Smooth muscle cell (in vitro differentiated cells): ENCODE results near the gene TMIGD1. TPM values are rescaled to one million over a fixed set of nuclear protein-coding genes. Genes with fewer than 3 reads are reported as not detected.

Experiments used
- DNase-seq: peaks from one replicate; lab custom pipeline; 2025; ENCODE audit not compliant: unreplicated experiment; lab: John Stamatoyannopoulos, UW
- H2AFZ ChIP-seq: fragments of 200-600 bp; sonication (generic); 2 replicates; pipeline ENCODE4 v1.6.0; 2016; ENCODE audit warnings: antibody characterized with exemption, low read depth, mild to moderate bottlenecking
- H3F3A ChIP-seq: fragments of 200-600 bp; sonication (generic); 2 replicates; pipeline ENCODE4 v1.6.0; 2017; ENCODE audit warnings: antibody characterized with exemption, low read depth
- H3K27ac ChIP-seq: fragments of 200-600 bp; sonication (generic); 2 replicates; pipeline ENCODE4 v1.5.1; 2016; ENCODE audit warnings: low read depth, mild to moderate bottlenecking
- H3K27me3 ChIP-seq: fragments of 200-600 bp; sonication (generic); 2 replicates; pipeline ENCODE4 v1.6.1; 2016; ENCODE audit warnings: low read depth, mild to moderate bottlenecking
- H3K36me3 ChIP-seq: fragments of 200-600 bp; sonication (generic); 2 replicates; pipeline ENCODE4 v1.5.1; 2016; ENCODE audit warnings: low read depth
- H3K4me1 ChIP-seq: fragments of 200-600 bp; sonication (generic); 2 replicates; pipeline ENCODE4 v1.5.1; 2016; ENCODE audit warnings: low read depth
- H3K4me2 ChIP-seq: fragments of 200-600 bp; sonication (generic); 2 replicates; pipeline ENCODE4 v1.6.0; 2016; ENCODE audit warnings: mild to moderate bottlenecking
- H3K4me3 ChIP-seq: fragments of 200-600 bp; sonication (generic); 2 replicates; pipeline ENCODE4 v1.5.1; 2016; ENCODE audit warnings: mild to moderate bottlenecking
- H3K79me2 ChIP-seq: fragments of 200-600 bp; sonication (generic); 2 replicates; pipeline ENCODE4 v1.6.0; 2016; ENCODE audit warnings: low read depth, mild to moderate bottlenecking
- H3K9ac ChIP-seq: fragments of 200-600 bp; sonication (generic); 2 replicates; pipeline ENCODE4 v1.6.0; 2016; ENCODE audit warnings: low read depth
- H3K9me3 ChIP-seq: fragments of 200-600 bp; sonication (generic); replicated peaks from 2 replicates; pipeline ENCODE4 v1.5.1; 2016; ENCODE audit warnings: low read depth
- H4K20me1 ChIP-seq: fragments of 200-600 bp; sonication (generic); 2 replicates; pipeline ENCODE4 v1.6.0; 2016; ENCODE audit warnings: low read depth
- CTCF ChIP-seq: fragments of 200-600 bp; sonication (generic); IDR thresholded peaks from 2 replicates; pipeline ENCODE4 v1.5.1; 2017; ENCODE audit warnings: borderline replicate concordance, mild to moderate bottlenecking, antibody characterized with exemption; ENCODE audit not compliant: insufficient read depth, poor library complexity, severe bottlenecking
- WGBS: methylation state at CpG from one replicate; pipeline ENCODE4 v1.1.7; 2016; ENCODE audit warnings: low lambda C conversion rate; 5-methylcytosine and 5-hydroxymethylcytosine counted together
- polyA plus RNA-seq: library from polyadenylated mRNA; unstranded; fragments of >200 nt; fragmentation: Nextera tagmentation; extraction: Ambion mirVana; gene quantifications from 2 replicates; pipeline ENCODE4 v1.2.1, GENCODE V29; 2016
- total RNA-seq: library from RNA; depleted of rRNA; stranded (reverse); fragments of >200 nt; gene quantifications from 2 replicates; pipeline ENCODE4 v1.2.3, GENCODE V29; 2014

TMIGD1 gene
- total and polyA plus RNA-seq, 2 experiments from 2014 or later = not detected

DNA sequence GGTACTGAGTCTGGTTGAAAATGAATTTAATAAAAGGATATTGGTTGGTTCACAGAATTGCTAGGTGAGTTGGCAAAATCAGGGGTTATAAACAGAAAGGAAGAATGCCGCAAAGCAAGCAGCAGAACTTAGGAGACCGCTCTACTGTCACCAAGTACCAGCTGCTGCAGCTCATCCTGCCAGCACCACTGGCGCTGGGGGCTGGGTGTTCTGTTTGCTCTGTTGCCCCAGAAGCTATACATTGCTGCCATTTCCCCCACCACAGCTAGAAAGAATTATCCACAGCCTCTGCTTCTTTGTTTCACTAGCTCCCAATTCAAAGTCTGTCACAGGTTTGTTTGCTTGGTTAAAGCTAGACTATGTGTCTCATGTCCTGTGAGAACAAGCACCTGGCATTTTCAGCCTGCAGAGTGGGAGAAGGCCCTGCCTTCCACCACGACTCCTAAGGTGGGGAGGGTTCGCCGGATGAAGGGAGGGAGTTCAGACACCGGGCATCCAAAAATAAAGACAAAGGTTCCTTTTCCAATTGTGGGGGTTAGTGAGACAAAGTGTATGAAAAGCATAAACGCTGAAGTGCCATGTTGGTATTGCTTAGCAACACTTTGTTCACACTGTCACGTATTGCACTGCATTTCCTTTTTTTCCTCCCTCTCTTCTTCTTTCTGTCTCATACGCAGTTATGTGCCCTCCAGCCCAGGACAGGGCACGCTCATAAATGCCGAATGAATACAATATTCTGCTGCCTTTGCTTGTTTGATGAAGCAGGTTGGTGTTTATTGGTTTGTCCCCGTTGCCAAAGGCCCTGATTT, 35.3 kb upstream of the TMIGD1 start:
- no peak overlapping the region for H3K4me2 ChIP-seq
- H3K27me3 ChIP-seq = no peaks in the 10 kb centered on the region
- 92% methylated on average over 13 of the region's 13 CpGs for WGBS
- no peaks in the 10 kb centered on the region for H4K20me1 ChIP-seq
- no peak for TF ChIP-seq CTCF
- DNase-seq = no peak
- H3F3A ChIP-seq = no peaks in the 10 kb centered on the region
- no peaks in the 10 kb centered on the region for H3K36me3 ChIP-seq
- no peaks in the 10 kb centered on the region for H3K79me2 ChIP-seq
- H3K4me1 ChIP-seq = peaks cover 8% of the 10 kb centered on the region
- H3K9ac ChIP-seq = no peak overlapping the region
- no peak overlapping the region for H3K27ac ChIP-seq
- no peak overlapping the region for H2AFZ ChIP-seq
- no peaks in the 10 kb centered on the region for H3K9me3 ChIP-seq
- no peak overlapping the region for H3K4me3 ChIP-seq

DNA sequence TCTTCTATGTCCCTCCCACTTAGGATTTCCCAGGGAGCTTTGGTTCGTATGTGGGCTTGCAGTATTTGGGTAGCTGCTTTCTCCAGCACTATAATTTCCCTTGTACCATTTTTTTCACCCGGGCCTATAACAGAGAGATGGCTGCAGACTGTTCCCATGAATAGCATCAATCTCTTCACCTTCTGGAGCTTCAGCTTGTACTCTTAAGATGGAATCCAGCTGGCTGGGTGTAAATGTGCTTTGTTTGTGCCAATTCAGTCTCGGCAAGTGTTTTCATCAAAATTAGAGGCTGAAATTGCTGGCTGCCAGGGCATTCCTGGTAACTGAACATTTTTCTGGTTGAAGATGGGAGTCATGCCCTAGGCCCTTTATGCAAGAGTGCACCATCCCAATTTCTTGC, 32.7 kb upstream of the TMIGD1 start:
- DNase-seq = no peak
- Histone ChIP-seq H4K20me1 (no peaks in the 10 kb centered on the region), H3K36me3 (no peaks in the 10 kb centered on the region), H3F3A (no peaks in the 10 kb centered on the region), H3K9ac (no peak overlapping the region), H3K4me3 (no peak overlapping the region), H2AFZ (no peak overlapping the region), H3K27ac (no peak overlapping the region), H3K9me3 (no peaks in the 10 kb centered on the region), H3K4me1 (peaks cover 8% of the 10 kb centered on the region), H3K79me2 (no peaks in the 10 kb centered on the region), H3K27me3 (no peaks in the 10 kb centered on the region), H3K4me2 (no peak overlapping the region)
- 90% methylated on average over 3 of the region's 3 CpGs for WGBS
- no peak for TF ChIP-seq CTCF

DNA sequence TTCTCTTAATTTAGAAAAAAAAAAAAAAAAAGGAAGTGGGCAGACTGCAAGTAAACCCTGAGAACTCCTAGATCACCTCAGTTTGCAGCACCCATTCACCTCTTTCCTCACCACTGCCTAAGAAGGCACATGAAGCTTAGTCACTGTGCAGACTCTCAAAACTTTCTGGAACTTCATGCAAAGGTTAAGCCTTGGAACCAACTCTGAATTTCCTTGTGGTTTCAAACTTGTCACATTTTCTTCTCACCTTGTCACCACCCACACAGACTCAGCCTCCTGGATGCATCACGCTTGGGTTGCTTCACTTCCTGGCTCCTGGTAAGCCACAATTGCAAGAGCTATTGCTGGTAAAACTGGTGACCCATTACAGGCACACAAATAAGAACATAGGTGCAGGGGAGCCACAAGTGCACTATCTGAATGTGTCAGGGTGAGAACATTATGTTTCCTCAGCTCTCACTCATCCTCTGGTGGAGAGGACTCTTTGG, 29.9 kb upstream of the TMIGD1 start:
- Histone ChIP-seq H3K9ac (no peak overlapping the region), H3K9me3 (no peaks in the 10 kb centered on the region), H3K79me2 (no peaks in the 10 kb centered on the region), H3F3A (no peaks in the 10 kb centered on the region), H3K27me3 (no peaks in the 10 kb centered on the region), H3K4me1 (peaks cover 7% of the 10 kb centered on the region), H3K4me3 (no peak overlapping the region), H3K4me2 (no peak overlapping the region), H3K36me3 (no peaks in the 10 kb centered on the region), H3K27ac (no peak overlapping the region), H2AFZ (no peak overlapping the region), H4K20me1 (no peaks in the 10 kb centered on the region)
- no peak for DNase-seq
- no peak for TF ChIP-seq CTCF
- 37% methylated on average over 1 of the region's 1 CpG for WGBS
